HG03432 (cell line): ENCODE results near the gene TUBB3.
"Not testable (repeated sequence)": the region's sequence is repeated elsewhere in the genome, so short reads cannot be mapped to it uniquely, and the experiment has no call there.

Source experiments
- ATAC-seq: cut with Tn5 transposase; IDR thresholded peaks from one replicate; pipeline ENCODE4 v1.9.1; 2021; ENCODE audit warnings: mild to moderate bottlenecking, moderate library complexity; ENCODE audit not compliant: unreplicated experiment

TUBB3 gene

DNA sequence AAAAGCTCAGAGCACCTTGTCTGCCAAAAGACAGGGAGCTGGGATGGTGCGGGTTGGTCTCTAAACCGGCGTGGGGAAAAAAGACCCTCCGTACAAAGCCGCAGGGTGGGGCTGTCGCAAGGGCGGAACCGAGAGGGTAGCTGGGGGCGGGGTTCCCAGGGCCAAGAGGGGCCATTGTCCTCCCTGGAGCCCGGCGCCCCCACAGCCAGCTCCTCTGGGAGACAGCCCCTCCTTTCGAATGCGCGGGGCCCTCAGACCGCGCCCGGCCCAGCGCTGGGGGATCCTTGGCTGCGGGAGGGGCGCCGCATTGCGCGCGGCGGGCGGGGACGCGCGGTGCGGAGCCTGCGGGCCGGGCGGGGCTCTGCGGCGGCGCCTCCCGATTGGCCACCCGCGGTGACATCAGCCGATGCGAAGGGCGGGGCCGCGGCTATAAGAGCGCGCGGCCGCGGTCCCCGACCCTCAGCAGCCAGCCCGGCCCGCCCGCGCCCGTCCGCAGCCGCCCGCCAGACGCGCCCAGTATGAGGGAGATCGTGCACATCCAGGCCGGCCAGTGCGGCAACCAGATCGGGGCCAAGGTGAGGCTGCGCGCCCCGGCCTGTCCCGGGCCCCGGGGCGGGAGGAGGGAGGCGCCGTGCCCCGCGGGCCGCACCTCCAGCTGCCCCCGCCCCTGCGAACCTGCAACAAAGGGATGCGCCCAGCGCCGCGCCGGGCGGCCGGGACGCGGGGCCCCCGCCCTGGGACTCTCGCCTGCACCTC lies at the start of gene TUBB3:
TSS of gene TUBB3 (plus strand) at position 459 of the 756 bp plus-strand sequence. CDS start at position 519, 60 bp downstream.
- ATAC-seq = peak; percentile 43

DNA sequence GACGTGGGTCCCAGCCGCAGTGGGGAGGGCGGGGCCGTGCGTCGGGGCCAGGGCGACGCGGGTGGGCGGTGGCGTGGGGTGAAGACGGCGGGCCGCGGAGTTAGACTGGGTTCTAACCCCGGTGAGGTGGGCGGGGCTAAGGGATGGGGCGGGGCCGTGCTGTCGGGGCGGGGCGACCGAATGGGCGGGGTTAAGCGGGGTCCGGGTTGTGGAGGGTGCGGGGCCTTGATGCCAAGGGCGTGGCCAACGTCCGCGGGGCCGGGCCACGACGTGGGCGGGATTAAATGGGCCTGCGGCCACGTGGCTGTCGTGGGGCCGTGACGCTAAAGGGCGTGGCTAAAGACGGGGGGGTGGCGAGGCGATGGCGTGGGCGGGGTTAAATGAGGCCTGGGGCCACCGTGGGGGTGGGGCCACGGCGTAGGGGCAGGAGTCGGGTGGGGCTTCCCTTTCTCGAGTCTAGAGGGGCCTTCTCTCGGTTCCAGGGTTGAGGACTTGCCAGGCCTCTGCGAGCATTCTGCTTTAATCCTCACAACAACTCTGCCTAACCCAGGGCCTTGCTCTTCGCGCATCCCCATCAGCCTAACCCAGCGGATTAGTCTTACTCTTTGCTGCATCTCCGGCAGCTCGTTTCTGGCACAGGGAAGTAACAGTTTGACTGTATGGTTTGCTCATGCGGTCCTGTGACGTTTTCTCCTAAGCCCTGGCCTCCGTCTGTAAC lies 49.0 kb upstream of the TUBB3 start:
- peak; percentile 70 for ATAC-seq

DNA sequence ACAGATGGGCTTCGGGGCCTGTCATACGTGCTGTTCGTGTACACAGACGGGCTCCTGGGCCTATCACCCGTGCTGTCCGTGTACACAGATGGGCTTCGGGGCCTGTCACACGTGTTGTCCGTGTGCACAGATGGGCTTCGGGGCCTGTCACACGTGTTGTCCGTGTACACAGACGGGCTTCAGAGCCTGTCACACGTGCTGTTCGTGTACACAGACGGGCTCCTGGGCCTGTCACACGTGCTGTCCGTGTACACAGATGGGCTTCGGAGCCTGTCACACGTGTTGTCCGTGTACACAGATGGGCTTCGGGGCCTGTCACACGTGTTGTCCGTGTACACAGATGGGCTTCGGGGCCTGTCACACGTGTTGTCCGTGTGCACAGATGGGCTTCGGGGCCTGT lies 44.0 kb upstream of the TUBB3 start:
- ATAC-seq = not testable (repeated sequence)

DNA sequence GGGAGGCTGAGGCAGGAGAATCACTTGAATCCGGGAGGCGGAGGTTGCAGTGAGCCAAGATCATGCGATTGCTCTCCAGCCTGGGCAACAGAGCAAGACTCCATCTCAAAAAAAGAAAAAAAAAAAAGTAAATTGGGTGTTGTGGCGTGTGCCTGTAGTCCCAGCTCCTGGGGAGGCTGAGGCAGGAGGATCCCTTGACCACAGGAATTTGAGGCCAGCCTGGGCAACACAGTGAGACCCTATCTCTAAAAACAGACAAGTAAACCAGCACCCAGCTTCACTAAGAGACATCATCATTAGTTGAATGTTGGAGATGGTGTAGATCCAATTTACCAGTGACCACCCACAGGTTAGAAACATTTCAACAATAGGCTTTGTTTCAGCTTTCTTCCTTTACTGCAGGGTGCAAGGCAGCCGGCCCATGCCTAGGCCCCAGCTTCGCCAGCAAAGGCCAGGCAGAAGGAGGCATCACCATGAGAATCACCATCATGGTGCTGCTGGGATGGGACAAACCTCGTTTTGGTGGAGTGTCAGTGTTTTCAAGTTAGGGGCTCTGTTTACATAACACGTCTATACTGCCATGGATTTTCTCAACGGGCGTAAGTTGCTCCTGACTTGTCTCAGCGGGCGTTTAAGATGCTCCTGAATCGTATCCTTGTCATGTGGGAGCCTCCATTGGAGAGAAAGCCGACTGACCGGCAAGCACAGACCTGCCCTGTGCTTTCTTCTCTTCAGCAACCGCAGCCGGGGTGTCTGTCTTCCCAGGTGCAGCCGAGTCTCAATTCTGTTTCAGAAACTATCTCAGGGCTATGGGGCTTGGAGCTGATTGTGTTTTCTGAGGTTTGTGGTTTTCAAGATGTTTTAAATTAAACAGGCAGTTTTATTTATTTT lies 42.4 kb upstream of the TUBB3 start:
- no peak for ATAC-seq

DNA sequence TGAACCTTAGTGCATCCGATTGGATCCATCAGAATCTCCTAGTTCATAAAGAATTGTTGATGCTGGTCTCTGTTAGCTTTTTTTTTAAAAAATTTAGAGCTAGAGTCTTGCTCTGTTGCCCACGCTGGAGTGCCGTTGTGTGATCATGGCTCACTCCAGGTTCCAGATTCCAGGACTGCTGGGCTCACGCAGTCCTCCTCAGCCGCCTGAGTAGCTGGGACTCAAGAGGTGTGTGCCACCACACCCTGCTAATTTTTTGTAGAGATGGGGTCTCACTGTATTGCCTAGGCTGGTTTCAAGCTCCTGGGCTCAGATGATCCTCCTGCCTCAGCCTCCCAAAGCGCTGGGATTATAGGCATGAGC lies 41.8 kb upstream of the TUBB3 start:
- ATAC-seq = no peak

DNA sequence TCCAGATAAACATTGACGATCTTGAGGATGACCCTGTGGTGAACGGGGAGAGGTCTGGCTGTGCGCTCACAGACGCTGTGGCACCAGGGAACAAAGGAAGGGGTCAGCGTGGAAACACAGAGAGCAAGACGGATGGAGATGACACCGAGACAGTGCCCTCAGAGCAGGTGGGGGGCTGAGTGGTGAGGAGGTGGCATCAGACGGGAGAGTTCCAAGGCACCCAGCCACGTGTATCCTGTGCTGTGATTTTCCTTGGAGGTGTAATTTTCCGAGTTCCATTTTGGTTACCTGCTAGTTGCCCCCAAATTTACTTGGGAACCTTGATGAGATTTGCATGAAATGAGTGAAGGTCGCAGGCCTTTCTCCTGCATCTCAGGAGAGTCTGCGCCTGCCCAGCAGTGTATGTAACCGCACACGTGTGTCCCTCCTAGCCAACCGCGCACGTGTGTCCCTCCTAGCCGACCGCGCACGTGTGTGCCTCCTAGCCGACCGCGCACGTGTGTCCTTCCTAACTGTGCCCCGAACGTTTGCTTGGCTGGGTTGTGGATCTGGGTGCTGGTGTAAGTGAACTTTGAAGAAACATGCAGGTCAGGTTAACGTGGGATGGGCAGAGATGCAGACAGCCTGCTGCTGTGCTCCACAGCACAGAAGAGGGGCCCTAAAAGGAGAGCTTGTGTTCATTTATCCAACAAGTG lies 39.6 kb upstream of the TUBB3 start:
- no peak for ATAC-seq

DNA sequence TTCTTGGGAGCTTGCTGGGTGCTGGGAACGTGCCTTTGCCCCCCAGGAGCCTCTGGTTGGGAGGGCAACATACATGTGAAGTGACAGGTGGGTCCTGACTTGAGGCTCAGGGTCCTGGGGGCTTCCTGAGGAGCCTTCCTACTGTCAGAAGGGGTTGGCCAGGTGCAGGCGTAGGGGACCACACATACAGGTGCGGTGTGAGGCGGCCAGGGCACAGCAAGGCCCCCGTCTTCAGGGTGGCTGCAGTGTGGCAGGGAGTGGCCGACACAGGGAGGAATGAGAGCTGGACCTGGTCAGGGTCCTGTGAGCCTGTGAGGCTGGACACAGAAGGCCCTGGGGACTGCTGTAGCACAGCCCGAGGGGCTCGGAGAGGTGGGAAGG lies 39.1 kb upstream of the TUBB3 start:
- ATAC-seq = no peak

DNA sequence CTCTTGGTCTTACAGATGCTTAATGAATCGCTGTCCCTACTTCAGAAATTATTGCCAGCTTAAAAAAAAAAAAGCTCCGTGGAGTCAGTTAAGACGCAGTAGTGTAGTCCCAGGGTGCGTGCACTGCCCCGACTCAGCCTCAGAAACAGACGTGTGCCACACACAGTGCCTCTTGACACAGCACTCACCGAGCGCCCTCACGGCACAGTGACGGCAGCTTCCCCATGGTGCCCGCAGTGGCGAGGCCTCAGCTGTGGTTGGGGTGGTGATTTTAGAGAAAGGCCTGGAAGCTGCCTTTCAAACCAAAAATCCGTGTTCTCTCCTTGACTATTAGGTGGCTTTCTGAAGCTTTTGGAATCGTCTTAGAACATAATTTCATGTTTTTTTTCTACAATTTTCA lies 35.9 kb upstream of the TUBB3 start:
- ATAC-seq = no peak

DNA sequence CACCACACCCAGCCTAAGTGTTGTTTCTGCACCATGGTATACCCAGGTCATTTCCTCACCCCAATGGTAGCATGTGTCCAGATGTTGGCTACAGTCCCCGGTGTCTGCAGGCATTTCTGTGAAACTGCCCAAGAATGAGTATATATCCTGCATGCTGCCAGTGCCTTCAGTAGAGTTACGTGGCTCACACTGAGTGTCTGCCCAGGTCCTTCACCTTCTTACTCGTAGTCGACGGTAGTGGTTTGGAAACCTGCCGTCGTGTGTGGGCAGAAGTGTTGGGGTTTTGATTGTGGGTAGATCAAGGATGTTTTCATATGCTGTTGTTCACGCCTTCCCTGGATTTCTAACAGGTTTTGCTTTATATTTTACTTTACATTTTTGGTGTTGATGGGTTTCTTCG lies 32.9 kb upstream of the TUBB3 start:
- no peak for ATAC-seq

DNA sequence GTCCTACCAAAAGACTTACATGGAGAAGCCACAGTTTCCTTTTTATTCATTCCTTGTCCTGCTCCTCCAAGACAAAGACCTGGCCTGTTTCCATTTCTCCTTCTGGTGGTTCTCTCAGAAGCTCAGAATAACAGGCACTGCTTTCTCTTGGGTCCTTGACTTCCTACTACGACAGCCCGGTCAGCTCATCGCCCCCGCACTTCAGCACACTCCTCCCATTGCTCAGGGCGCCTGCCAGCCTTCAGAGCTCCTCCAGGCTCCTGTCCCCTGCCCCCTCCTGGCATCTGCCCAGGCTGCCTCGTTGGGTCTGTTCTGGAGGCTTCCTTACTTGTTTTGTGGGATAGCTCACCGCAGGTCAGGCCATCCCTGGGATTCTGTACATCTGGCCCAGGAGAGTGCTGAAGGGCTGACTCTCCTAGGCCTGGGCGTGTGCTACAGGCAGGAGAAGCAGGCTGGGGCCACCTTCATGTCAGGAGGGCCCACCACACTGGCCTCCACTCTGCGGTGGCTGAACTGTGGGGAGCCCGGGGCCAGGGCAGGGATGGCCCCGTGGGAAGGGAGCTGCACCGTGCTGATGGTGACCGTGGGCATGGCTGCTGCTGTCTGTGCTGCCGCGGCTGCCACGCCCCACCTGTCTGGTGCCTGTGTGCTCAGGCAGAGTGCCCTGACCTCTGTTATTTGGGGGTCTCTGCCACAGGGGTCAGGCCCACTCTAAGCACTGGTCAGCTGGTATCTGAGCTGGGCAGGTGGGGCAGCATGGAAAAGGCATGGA lies 32.1 kb upstream of the TUBB3 start:
- ATAC-seq = no peak

DNA sequence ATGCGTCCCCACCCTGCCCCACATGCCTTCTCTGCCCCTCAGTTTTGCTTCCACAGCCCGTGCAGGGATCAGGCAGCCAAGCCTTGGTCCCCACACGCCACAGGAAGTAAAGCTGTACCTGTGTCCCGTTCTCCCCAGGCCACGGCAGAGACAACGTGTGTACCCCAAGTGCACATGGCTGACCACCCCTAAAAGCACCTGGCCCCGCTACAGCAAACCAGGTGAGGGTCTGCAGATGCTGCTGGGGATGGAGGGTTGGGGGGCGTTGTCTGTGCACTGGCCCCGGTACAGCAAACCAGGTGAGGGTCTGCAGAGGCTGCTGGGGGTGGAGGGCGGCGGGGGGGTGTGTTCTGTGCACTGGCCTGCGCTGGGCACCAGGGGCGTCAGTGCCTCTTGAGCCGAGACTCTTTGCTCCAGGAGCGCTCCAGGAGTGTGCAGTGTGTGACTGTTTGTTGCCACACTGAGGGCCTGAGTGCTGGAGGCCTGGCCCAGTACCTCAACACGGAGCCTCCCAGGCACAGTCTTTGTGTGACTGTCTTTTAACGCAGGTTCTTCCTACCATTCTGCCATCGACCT lies 31.0 kb upstream of the TUBB3 start:
- no peak for ATAC-seq

DNA sequence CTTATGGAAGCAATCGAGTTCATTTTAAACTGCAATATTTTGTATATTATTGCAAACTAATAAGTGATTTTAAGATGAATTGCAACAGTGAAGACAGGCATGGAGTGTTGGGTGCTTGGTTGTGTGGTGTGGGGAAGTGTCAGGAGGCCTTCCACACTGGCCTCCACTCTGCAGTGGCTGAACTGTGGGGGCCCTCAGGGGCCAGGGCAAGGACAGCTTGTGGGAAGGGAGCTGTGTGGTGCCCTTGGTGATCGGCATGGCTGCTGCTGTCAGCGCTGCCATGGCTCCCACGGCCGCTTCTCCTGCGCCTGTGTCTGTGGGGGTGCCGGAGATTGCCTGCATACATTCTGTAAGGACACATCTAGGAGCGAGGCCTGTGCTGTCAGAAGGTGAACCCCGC lies 30.5 kb upstream of the TUBB3 start:
- no peak for ATAC-seq

DNA sequence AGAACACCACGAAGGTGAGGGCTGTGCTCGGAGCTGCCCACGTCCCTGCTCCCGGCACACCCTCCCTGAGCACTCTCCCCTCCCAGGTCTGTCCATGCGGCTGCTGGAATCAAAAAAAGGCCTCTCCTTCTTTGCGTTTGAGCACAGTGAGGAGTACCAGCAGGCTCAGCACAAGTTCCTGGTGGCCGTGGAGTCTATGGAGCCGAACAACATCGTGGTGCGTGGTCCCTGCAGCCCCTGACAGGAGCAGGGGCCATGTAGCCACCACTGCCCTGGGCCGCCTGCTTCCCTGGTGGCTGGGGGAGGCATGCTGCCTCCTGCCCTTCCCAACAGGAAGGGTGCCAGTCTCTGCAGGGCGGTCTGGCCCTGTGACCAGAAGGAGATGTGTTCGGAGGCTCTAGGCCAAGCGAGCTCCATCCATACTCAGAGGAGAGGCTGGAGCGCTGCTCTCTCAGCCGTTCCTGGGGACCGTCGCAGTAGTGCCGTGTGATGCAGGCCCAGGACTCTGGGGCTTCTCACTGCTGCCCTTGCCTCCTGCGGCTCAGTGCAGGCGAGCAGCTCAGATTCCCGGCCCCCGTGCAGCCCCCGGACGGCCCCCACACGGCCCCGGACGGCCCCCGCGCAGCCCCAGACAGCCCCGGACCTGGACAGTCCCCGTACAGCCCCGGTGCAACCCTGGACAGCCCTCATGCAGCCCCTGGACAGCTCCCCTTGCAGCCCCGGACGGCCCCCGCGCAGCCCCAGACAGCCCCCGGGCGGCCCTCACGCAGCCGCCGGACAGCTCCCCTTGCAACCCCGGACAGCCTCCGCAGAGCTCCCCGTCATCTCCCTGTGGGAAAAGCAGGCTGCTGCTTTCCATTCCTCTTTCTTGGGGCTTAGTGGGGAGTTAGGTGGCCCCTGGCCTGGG lies 29.2 kb upstream of the TUBB3 start:
- ATAC-seq = no peak

DNA sequence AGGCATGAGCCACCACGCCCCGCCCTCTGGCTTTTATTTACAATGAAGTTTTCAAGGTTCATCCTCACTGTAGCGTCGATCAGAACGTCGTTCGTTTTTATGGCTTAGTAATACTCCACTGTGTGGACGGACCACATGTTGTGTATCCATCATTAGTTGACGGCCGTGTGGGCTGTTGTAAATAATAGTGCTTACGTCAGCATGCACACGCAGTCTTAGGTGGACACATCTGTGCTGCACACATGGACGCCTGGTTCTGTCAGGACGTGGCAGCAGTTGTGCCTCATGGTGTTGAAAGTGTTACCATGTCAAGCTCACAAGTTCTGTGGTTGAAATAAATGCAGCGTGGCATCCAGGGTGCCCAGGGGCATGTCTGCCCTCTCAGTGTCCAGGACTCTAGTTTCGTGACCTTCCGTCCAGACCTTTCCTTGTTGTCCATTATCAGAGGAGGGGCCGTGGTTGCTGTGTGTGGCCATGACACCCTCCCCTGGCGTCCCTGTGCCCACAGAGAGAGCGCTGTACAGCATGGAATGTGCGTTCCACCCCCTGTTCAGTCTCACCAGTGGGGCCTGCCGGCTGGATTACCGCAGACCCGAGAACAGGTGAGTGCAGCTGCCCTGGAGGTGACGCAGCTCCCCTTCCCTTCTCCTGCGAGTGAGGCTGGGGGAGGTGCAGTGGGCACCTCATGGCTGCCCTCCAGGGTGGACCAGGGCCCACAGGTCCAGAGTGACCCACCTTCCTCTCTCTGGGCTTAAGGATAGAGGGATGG lies 27.5 kb upstream of the TUBB3 start:
- no peak for ATAC-seq

DNA sequence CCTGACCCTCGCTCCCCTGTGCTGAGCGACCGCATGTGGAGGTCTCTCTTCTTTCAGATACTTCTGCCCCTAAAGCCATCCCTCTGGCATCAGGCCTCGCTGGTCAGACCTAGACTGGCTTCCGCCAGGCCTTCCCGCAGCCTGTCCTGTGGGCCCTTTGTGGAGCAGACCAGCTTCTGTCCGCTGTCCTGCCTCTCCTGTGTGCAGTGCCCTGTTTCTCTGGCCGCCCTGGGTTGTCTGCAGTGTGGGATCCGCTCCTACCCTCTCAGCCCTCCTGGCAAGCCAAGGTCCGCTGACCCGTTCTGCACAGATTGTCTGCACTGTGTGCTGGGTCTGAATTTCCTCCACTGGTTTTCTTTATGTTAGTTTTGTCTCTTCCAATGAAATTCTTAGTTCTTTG lies 25.9 kb upstream of the TUBB3 start:
- ATAC-seq = no peak

DNA sequence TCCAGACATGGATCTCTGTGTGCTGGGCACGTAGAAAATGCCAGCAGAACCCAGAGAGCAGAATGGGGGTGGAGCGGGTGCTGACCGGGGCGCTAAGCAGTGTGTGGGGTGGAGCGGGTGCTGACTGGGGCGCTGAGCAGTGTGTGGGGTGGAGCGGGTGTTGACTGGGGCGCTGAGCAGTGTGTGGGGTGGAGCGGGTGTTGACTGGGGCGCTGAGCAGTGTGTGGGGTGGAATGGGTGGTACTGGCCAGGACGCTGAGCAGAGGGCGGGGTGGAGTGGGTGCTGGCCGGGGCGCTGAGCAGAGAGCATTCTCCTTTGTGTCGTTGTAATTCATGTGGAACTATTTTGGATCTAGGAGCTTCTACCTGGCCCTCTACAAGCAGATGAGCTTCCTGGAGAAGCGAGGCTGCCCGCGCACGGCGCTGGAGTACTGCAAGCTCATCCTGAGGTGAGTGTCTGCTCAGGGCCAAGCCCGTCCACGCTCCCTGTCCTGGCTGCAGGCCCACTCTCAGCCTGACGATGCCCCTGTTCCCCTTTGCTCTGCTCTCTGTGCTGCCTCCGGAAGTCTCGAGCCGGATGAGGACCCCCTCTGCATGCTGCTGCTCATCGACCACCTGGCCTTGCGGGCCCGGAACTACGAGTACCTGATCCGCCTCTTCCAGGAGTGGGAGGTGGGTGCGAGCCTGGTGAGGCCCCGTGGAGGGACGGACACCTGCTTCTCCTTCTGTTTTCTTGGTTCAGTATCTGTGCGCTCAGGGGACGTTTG lies 24.8 kb upstream of the TUBB3 start:
- ATAC-seq = no peak

DNA sequence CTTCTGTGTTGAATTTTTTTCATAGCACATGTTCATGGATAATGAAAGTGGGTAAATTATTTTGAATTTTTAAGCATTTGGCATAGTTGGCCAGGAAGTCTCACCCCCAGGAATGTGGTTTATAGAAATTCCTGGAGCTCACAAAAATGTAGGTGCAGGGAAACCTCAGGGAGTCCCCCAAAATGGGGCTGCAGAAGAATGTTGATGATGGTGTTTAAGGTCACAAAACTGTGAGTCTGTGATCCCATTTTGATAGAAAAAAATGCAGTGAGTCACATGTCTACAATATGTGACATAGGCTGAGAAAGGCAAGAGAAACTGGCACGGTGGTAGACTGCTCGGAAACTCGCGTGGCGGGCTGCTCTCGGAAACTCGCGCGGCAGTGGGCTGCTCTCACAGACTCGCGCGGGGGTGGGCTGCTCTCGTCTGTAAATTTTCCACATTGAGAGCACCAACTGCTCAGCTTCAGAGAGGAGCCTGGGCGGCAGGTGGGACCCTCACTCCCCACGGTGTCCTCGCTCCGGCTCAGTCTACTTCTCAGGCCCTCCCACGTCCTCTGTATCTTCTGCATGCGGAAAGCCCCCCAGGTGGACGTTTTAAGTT lies 23.2 kb upstream of the TUBB3 start:
- no peak for ATAC-seq
